Osteoblast (primary cell): ENCODE data around the gene FBXW4. TPM values are rescaled to one million over a fixed set of nuclear protein-coding genes. Genes with fewer than 3 reads are reported as not detected.

Experiments used
- DNase-seq: peaks from one replicate; pipeline ENCODE4 v3.0.0; 2011; ENCODE audit warnings: low spot score, mixed read lengths; ENCODE audit not compliant: insufficient read length; ENCODE audit errors: missing footprints
- H2AFZ ChIP-seq: 2 replicates; pipeline ENCODE4 v1.6.0; 2011; ENCODE audit warnings: mild to moderate bottlenecking, low read length
- H3K27ac ChIP-seq: 2 replicates; pipeline ENCODE4 v1.5.1; 2011; ENCODE audit warnings: mild to moderate bottlenecking, low read depth, low read length, moderate library complexity
- H3K27me3 ChIP-seq: 2 replicates; pipeline ENCODE4 v1.6.0; 2012; ENCODE audit warnings: mild to moderate bottlenecking, control low read depth, inconsistent platforms, low read length, moderate library complexity; ENCODE audit not compliant: insufficient read depth
- H3K36me3 ChIP-seq: 2 replicates; pipeline ENCODE4 v1.5.1; 2011; ENCODE audit warnings: mild to moderate bottlenecking, low read length, control low read depth, moderate library complexity; ENCODE audit not compliant: insufficient read depth
- H3K4me1 ChIP-seq: 2 replicates; pipeline ENCODE4 v1.5.1; 2011; ENCODE audit warnings: mild to moderate bottlenecking, low read length, control low read depth, moderate library complexity; ENCODE audit not compliant: insufficient read depth
- H3K4me2 ChIP-seq: 2 replicates; pipeline ENCODE4 v1.6.0; 2011; ENCODE audit warnings: mild to moderate bottlenecking, low read length; ENCODE audit not compliant: insufficient read depth
- H3K4me3 ChIP-seq: fragments of 200-600 bp; sonication (generic); 3 replicates; pipeline ENCODE4 v1.5.1; 2012; ENCODE audit warnings: mild to moderate bottlenecking, low read length, inconsistent platforms; ENCODE audit not compliant: insufficient read depth
- H3K79me2 ChIP-seq: 2 replicates; pipeline ENCODE4 v1.6.0; 2012; ENCODE audit warnings: mild to moderate bottlenecking, low read length, control low read depth, inconsistent platforms; ENCODE audit not compliant: insufficient read depth
- H3K9me3 ChIP-seq: 2 replicates; pipeline ENCODE4 v1.5.1; 2011; ENCODE audit warnings: low read depth, low read length, control low read depth
- H4K20me1 ChIP-seq: 2 replicates; pipeline ENCODE4 v1.6.0; 2012; ENCODE audit warnings: mild to moderate bottlenecking, low read length, control low read depth; ENCODE audit not compliant: insufficient read depth
- total RNA-seq: library from RNA; depleted of rRNA; stranded (reverse); fragments of >200 nt; gene quantifications from 2 replicates; pipeline ENCODE4 v1.2.3, GENCODE V29; 2012
- TF ChIP-seq, protein P1 (sequence below): IDR thresholded peaks from 2 replicates; pipeline ENCODE4 v1.5.1; 2011; ENCODE audit warnings: mild to moderate bottlenecking, low read depth, low read length, moderate library complexity; ENCODE audit errors: extremely low read depth

FBXW4 gene
- total RNA-seq, 1 donor = 40.2 TPM

DNA sequence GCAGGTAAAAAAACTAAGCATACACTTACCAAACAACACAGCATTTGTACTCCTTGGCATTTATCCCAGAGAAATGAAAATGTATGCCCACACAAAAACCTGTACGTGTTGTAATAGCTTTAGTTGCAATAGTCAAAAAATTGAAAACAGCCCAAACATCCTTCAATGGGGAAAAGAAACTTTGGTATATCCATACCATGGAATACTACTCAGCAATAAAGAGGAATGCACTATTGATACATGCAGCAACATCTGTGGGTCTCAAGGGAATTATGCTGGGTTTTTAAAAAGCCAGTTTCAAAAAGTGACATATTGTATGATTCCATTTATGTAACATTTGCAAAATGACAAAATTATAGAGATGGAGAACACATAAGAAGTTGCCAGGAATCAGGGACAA lies 71.4 kb downstream of the FBXW4 start:
- TF ChIP-seq, protein P1, sequence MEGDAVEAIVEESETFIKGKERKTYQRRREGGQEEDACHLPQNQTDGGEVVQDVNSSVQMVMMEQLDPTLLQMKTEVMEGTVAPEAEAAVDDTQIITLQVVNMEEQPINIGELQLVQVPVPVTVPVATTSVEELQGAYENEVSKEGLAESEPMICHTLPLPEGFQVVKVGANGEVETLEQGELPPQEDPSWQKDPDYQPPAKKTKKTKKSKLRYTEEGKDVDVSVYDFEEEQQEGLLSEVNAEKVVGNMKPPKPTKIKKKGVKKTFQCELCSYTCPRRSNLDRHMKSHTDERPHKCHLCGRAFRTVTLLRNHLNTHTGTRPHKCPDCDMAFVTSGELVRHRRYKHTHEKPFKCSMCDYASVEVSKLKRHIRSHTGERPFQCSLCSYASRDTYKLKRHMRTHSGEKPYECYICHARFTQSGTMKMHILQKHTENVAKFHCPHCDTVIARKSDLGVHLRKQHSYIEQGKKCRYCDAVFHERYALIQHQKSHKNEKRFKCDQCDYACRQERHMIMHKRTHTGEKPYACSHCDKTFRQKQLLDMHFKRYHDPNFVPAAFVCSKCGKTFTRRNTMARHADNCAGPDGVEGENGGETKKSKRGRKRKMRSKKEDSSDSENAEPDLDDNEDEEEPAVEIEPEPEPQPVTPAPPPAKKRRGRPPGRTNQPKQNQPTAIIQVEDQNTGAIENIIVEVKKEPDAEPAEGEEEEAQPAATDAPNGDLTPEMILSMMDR = no peak
- H3K4me2 ChIP-seq = no peak overlapping the region
- peaks cover 9% of the 10 kb centered on the region for H3K4me1 ChIP-seq
- H3K27ac ChIP-seq = no peak overlapping the region
- DNase-seq = no peak
- no peak overlapping the region for H3K4me3 ChIP-seq
- H3K27me3 ChIP-seq = no peaks in the 10 kb centered on the region
- no peaks in the 10 kb centered on the region for H3K9me3 ChIP-seq
- H4K20me1 ChIP-seq = peaks cover 26% of the 10 kb centered on the region
- no peaks in the 10 kb centered on the region for H3K36me3 ChIP-seq
- no peaks in the 10 kb centered on the region for H3K79me2 ChIP-seq
- no peak overlapping the region for H2AFZ ChIP-seq

- no peaks in the 10 kb centered on the region for H3K79me2 ChIP-seq
- H3K4me1 ChIP-seq = peaks cover 5% of the 10 kb centered on the region
- DNase-seq = no peak
- no peaks in the 10 kb centered on the region for H3K27me3 ChIP-seq
- no peak overlapping the region for H3K4me3 ChIP-seq
- H3K4me2 ChIP-seq = no peak overlapping the region
- peaks cover 3% of the 10 kb centered on the region for H3K36me3 ChIP-seq
- H3K9me3 ChIP-seq = no peaks in the 10 kb centered on the region
- H4K20me1 ChIP-seq = peaks cover 15% of the 10 kb centered on the region
- TF ChIP-seq, protein P1 = no peak
- no peak overlapping the region for H3K27ac ChIP-seq
- no peak overlapping the region for H2AFZ ChIP-seq
Observed at GRCh38 chr10:101619983-101620382, 75.0 kb downstream of the FBXW4 start.

GRCh38 chr10:101618871-101619270 lies 76.1 kb downstream of the FBXW4 start:
- H3K4me1 ChIP-seq = no peaks in the 10 kb centered on the region
- no peaks in the 10 kb centered on the region for H3K79me2 ChIP-seq
- no peaks in the 10 kb centered on the region for H3K9me3 ChIP-seq
- H4K20me1 ChIP-seq = peaks cover 11% of the 10 kb centered on the region
- TF ChIP-seq, protein P1 = no peak
- H3K4me3 ChIP-seq = no peak overlapping the region
- H3K27me3 ChIP-seq = no peaks in the 10 kb centered on the region
- H2AFZ ChIP-seq = no peak overlapping the region
- DNase-seq = no peak
- no peak overlapping the region for H3K4me2 ChIP-seq
- peaks cover 3% of the 10 kb centered on the region for H3K36me3 ChIP-seq
- no peak overlapping the region for H3K27ac ChIP-seq

DNA sequence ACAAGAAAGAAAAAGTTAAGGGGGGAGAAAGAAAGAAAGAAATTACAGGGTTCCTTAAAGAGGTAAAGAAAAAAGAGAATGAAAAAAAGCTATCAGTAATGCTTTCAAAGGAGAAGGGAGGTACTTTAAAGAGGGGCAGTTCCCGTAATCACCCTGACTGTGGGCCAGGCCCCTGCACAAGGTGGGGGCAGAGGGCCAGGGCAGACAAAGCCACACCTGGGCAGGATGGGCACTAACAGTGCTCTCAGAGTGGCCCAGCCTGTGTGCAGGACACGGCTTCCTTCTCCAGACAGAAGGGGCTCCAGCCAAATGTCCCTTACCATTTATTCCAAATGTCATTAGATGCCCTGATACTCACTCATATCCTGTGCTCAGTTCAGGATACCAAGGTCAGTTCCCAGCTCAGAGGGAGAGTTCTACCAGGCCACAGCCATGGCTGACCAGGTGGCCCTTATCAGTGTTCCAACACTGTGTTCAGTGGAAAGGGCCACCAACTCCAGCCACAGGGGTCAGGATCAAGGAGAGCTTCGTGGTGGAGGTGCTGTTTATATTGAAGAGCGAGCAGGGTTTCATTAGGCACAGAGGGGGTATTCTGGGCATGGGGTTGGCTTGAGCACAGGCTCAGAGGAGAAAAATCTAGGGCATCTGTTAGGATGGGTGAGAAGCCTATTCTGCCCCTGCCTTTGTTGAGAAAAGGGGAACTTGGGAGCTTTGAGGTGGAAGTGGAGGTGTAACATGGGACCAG lies 77.0 kb downstream of the FBXW4 start:
- Histone ChIP-seq H3K9me3 (no peaks in the 10 kb centered on the region), H4K20me1 (peaks cover 11% of the 10 kb centered on the region), H3K79me2 (no peaks in the 10 kb centered on the region), H3K4me1 (no peaks in the 10 kb centered on the region), H3K27me3 (no peaks in the 10 kb centered on the region), H3K27ac (no peak overlapping the region), H3K36me3 (peaks cover 3% of the 10 kb centered on the region), H3K4me2 (no peak overlapping the region), H3K4me3 (no peak overlapping the region), H2AFZ (no peak overlapping the region)
- TF ChIP-seq, protein P1 = no peak
- no peak for DNase-seq
